GM21515 (cell line): Measurements from ENCODE around the gene ALDH1L1.
"Not testable (repeated sequence)": the region's sequence is repeated elsewhere in the genome, so short reads cannot be mapped to it uniquely, and the experiment has no call there.

Source experiments
- ATAC-seq: cut with Tn5 transposase; IDR thresholded peaks from one replicate; pipeline ENCODE4 v1.9.1; 2021; ENCODE audit not compliant: unreplicated experiment

Gene ALDH1L1

GRCh38 chr3:126108676-126109050 is 71.7 kb downstream of the ALDH1L1 start:
- ATAC-seq: no peak

- no peak for ATAC-seq
Measured at GRCh38 chr3:126107957-126108675, 72.3 kb downstream of the ALDH1L1 start.

- no peak for ATAC-seq
Measured at GRCh38 chr3:126107203-126107939, 73.0 kb downstream of the ALDH1L1 start.

- no peak for ATAC-seq
Measured at GRCh38 chr3:126106336-126107202, 73.8 kb downstream of the ALDH1L1 start.

- no peak for ATAC-seq
Measured at GRCh38 chr3:126105691-126106187, 74.6 kb downstream of the ALDH1L1 start.

- ATAC-seq: no peak
Measured at GRCh38 chr3:126104742-126105605, 75.4 kb downstream of the ALDH1L1 start.

- no peak for ATAC-seq
Measured at GRCh38 chr3:126104028-126104635, 76.3 kb downstream of the ALDH1L1 start.

- ATAC-seq: no peak
Measured at GRCh38 chr3:126103121-126104027, 77.0 kb downstream of the ALDH1L1 start.

- no peak for ATAC-seq
Measured at GRCh38 chr3:126102530-126102951, 77.8 kb downstream of the ALDH1L1 start.

GRCh38 chr3:126102011-126102410 is 78.4 kb downstream of the ALDH1L1 start:
- ATAC-seq: no peak

- ATAC-seq: no peak
Measured at GRCh38 chr3:126101521-126101982, 78.8 kb downstream of the ALDH1L1 start.

- ATAC-seq: no peak
Measured at GRCh38 chr3:126100634-126101301, 79.6 kb downstream of the ALDH1L1 start.

- ATAC-seq: no peak
Measured at GRCh38 chr3:126100269-126100633, 80.1 kb downstream of the ALDH1L1 start.

- no peak for ATAC-seq
Measured at GRCh38 chr3:126098391-126098858, 82.0 kb downstream of the ALDH1L1 start.

GRCh38 chr3:126097801-126098200 is 82.6 kb downstream of the ALDH1L1 start:
- no peak for ATAC-seq

- not testable (repeated sequence) for ATAC-seq
Measured at GRCh38 chr3:126096274-126096673, 84.1 kb downstream of the ALDH1L1 start.

- ATAC-seq: not testable (repeated sequence)
Measured at GRCh38 chr3:126092128-126092527, 88.3 kb downstream of the ALDH1L1 start.

GRCh38 chr3:126087552-126088175 is 92.7 kb downstream of the ALDH1L1 start:
- ATAC-seq: no peak
